Hepatocyte (in vitro differentiated cells): ENCODE data around the gene ENTHD1.

Experiments used
- EZH2 ChIP-seq: fragments of 200-600 bp; sonication (generic); IDR thresholded peaks from 2 replicates; pipeline ENCODE4 v1.6.1; 2016; ENCODE audit warnings: antibody characterized with exemption, mild to moderate bottlenecking, borderline replicate concordance
- EZH2phosphoT487 ChIP-seq: fragments of 200-600 bp; sonication (generic); IDR thresholded peaks from one replicate; pipeline ENCODE4 v1.6.1; 2018; ENCODE audit warnings: antibody characterized with exemption, mild to moderate bottlenecking, low read depth, moderate library complexity; ENCODE audit not compliant: unreplicated experiment, severe bottlenecking
- TF ChIP-seq, protein P1 (sequence below): fragments of 200-600 bp; sonication (generic); IDR thresholded peaks from 2 replicates; pipeline ENCODE4 v1.5.1; 2016; ENCODE audit warnings: antibody characterized with exemption, mild to moderate bottlenecking; ENCODE audit not compliant: poor library complexity

DNA sequence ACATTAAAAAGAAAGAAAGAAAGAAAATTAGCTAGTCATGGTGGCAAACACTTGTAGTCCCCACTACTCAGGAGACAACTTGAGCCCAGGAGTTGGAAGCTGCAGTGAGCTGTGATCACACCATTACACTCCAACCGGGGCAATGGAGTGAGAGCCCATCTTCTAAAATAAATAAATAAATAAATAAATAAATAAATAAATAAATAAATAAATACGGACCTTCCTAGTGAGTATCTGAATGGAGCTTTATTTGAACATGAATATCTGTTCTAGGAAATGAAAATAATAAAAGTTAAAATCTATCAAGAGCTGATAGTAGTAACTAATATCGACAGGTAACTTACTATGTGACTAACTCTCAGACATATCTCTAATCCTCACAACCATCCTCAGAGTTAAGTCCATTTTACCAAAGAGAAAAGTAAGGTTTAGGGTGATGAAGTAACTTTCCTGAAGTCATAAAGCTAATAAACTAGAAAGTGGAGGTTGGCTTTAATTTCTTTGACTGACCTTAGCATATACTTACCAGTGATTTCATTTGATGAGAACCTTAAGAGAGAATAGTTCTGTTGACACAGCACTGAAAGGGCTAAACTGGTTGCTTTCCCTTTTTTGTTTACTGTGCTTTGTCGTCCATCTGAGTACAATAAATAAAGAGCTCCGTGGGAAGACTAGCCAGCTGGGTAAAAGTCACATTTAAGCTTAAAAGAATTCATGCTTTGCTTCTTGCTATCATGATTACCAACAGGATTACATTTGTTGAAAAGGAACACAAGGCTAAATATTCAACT lies 22.4 kb downstream of the ENTHD1 start:
- TF ChIP-seq, protein P1, sequence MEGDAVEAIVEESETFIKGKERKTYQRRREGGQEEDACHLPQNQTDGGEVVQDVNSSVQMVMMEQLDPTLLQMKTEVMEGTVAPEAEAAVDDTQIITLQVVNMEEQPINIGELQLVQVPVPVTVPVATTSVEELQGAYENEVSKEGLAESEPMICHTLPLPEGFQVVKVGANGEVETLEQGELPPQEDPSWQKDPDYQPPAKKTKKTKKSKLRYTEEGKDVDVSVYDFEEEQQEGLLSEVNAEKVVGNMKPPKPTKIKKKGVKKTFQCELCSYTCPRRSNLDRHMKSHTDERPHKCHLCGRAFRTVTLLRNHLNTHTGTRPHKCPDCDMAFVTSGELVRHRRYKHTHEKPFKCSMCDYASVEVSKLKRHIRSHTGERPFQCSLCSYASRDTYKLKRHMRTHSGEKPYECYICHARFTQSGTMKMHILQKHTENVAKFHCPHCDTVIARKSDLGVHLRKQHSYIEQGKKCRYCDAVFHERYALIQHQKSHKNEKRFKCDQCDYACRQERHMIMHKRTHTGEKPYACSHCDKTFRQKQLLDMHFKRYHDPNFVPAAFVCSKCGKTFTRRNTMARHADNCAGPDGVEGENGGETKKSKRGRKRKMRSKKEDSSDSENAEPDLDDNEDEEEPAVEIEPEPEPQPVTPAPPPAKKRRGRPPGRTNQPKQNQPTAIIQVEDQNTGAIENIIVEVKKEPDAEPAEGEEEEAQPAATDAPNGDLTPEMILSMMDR, result no peak
- TF ChIP-seq EZH2, result no peak
- TF ChIP-seq EZH2phosphoT487, result no peak
